ENCODE results near the gene TBXAS1.

The TBXAS1 gene

GRCh38 chr7:139955109-139955820, 126.2 kb downstream of the TBXAS1 start:
- TF ChIP-seq POLR2A (IDR thresholded peaks at IDR 0.05; ENCODE audit: low read length) (no peak), GATA1 (IDR thresholded peaks at IDR 0.05; ENCODE audit: low read depth, low read length) (no peak)

DNA sequence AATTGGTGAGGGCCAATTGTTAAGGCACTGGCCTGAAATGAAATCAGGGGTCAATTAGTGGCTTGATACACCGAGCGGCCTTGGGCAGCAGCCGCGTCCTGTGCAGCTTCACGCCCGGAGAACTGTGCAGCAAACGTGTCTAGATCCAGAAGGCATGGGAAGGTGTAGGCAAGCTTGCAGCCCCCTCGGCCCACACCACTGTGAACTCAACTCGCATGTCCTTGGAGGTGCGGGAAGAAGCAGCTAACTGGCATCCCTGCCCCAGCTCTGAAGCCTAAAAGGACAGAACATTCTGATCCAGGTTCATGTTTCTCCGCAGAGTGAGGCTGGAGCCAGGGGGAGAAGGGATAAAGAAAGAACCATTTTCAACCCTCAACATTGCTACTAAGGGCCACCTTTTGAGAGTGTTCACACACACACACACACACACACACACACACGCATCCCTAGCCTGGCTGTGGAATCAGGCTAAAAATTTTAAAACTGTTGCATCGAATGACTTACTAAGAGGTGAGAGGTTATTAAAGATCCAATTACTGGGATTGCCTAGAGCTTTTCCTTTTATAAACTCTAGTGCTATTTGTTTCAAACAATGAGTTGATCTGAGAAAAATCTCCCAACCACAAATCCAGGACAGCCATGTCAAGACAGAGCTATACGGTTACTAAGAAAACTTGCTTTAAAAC, 129.7 kb downstream of the TBXAS1 start:
- TF ChIP-seq POLR2A (IDR thresholded peaks at IDR 0.05; ENCODE audit: low read length) (no peak), GATA1 (IDR thresholded peaks at IDR 0.05; ENCODE audit: low read depth, low read length) (no peak)
- DNase-seq: no peak

More at GRCh38 chr7:139955109-139955820, 126.2 kb downstream of the TBXAS1 start:
- DNase-seq: no peak

- DNase-seq: no peak
- no peak for TF ChIP-seq GATA1 (IDR thresholded peaks at IDR 0.05; ENCODE audit: low read depth, low read length)
- no peak for TF ChIP-seq POLR2A (IDR thresholded peaks at IDR 0.05; ENCODE audit: low read length)
Observed at GRCh38 chr7:139959285-139959628, 130.2 kb downstream of the TBXAS1 start.

DNA sequence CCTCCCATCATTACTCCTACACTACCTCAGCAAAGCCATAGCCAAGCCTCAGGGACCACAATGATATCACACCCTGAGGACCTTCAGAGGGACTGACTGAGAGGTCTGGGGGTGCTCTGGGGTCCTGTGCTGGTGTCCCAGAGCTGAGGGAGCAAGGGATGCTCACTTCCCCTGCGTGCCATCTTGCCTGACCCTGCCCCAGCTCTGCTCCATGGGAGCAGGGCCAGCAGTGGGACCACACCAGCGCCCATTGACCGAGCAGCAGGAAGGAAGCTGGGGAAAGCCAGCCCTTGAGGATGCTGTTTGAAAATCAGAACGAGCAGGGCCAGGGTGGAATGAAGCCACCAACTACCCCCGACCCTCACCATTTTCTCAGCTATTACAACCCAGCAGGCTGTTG, 130.7 kb downstream of the TBXAS1 start:
- DNase-seq: no peak
- no peak for TF ChIP-seq GATA1 (IDR thresholded peaks at IDR 0.05; ENCODE audit: low read depth, low read length)
- TF ChIP-seq POLR2A (IDR thresholded peaks at IDR 0.05; ENCODE audit: low read length): no peak

GRCh38 chr7:139960157-139960556, 131.1 kb downstream of the TBXAS1 start:
- no peak for DNase-seq
- TF ChIP-seq GATA1 (IDR thresholded peaks at IDR 0.05; ENCODE audit: low read depth, low read length) (no peak), POLR2A (IDR thresholded peaks at IDR 0.05; ENCODE audit: low read length) (no peak)

GRCh38 chr7:139965942-139966628, 137.0 kb downstream of the TBXAS1 start:
- TF ChIP-seq GATA1 (IDR thresholded peaks at IDR 0.05; ENCODE audit: low read depth, low read length): no peak
- no peak for TF ChIP-seq POLR2A (IDR thresholded peaks at IDR 0.05; ENCODE audit: low read length)
- DNase-seq: no peak

- TF ChIP-seq POLR2A (IDR thresholded peaks at IDR 0.05; ENCODE audit: low read length): no peak
- TF ChIP-seq GATA1 (IDR thresholded peaks at IDR 0.05; ENCODE audit: low read depth, low read length): no peak
- no peak for DNase-seq
Observed at GRCh38 chr7:139966949-139967348, 137.9 kb downstream of the TBXAS1 start.

- no peak for DNase-seq
- TF ChIP-seq GATA1 (IDR thresholded peaks at IDR 0.05; ENCODE audit: low read depth, low read length) (no peak), POLR2A (IDR thresholded peaks at IDR 0.05; ENCODE audit: low read length) (no peak)
Observed at GRCh38 chr7:139968931-139969330, 139.9 kb downstream of the TBXAS1 start.

- TF ChIP-seq GATA1 (IDR thresholded peaks at IDR 0.05; ENCODE audit: low read depth, low read length) (no peak), POLR2A (IDR thresholded peaks at IDR 0.05; ENCODE audit: low read length) (no peak)
- no peak for DNase-seq
Observed at GRCh38 chr7:139972029-139972428, 143.0 kb downstream of the TBXAS1 start.

GRCh38 chr7:139973101-139974050, 144.3 kb downstream of the TBXAS1 start:
- DNase-seq: no peak
- no peak for TF ChIP-seq GATA1 (IDR thresholded peaks at IDR 0.05; ENCODE audit: low read depth, low read length)
- TF ChIP-seq POLR2A (IDR thresholded peaks at IDR 0.05; ENCODE audit: low read length): no peak

- TF ChIP-seq POLR2A (IDR thresholded peaks at IDR 0.05; ENCODE audit: low read length) (no peak), GATA1 (IDR thresholded peaks at IDR 0.05; ENCODE audit: low read depth, low read length) (no peak)
- DNase-seq: no peak
Observed at GRCh38 chr7:139974179-139974811, 145.2 kb downstream of the TBXAS1 start.

DNA sequence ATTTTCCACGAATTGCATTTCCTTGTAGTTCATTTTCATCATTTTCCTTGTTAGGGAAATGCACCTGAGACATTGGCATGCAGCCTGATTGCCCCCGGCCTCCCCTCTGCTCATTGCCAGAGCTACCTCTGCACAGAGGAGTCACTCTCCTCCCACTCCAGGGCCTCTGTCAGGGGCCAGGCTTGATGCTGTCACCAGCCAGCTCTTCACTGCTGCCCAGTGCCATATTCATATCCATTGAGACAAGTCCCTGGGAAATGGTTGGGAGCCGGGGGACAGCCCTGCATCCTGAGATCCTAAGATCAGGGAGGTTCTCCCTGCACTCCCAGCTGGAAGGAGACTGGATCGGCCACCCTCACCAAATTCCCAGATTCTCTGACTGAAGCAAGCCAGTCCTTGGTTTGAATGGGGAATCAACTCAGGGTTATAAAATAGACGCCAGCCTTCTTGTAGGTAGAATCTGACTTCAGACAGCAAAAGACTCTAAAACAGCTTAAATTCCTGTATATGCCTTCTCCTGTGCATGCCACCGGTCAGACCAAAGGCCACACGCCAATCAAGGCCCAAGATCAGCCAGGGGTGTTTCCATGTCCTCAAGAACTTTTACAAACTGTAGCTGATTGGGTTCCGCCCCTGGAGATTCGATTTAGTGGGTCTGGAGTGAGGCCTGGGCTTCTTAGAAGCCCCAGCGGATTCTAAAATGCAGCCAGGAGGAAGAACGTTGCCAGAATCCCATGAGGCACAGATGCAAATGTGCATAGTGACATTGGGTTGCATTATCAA, 147.2 kb downstream of the TBXAS1 start:
- DNase-seq: no peak
- no peak for TF ChIP-seq POLR2A (IDR thresholded peaks at IDR 0.05; ENCODE audit: low read length)
- TF ChIP-seq GATA1 (IDR thresholded peaks at IDR 0.05; ENCODE audit: low read depth, low read length): no peak

Measured in erythroblast (primary cell).